ENCODE results near the gene RBM22. TPM values are rescaled to one million over a fixed set of nuclear protein-coding genes. Genes with fewer than 3 reads are reported as not detected.

Gene RBM22
- total and polyA plus RNA-seq, 2 of the 8 experiments (the other 6 are each of a cell fraction or from before 2014, with no cell fraction given), result 20.8 to 33.9 TPM

- no peak for FAIRE-seq
- ChIA-PET POLR2A (ENCODE audit: partially characterized antibody) (interaction anchor here (0.6 to 4.7 kb wide), 18 partner anchors 8 to 223 kb away, joined by 3 to 70 read pairs (median 4); partner anchors contain the start of genes DCTN4, MYOZ3, RBM22 and SMIM3), CTCF (ENCODE audit: partially characterized antibody) (interaction anchor here (0.6 to 3.3 kb wide), 11 partner anchors 10 to 223 kb away, joined by 3 to 18 read pairs (median 4); partner anchors contain the start of genes IRGM, RBM22 and RPS14)
- peak overlapping the region in 3 of 4 experiments; percentile 3 to 87 (median 26); a peak in 2 of 7 replicates for H3K9ac ChIP-seq (replicated peaks in 1 of 4; ENCODE audit: extremely low read depth in 1 of 4, low read depth in 3 of 4, low read length in 3 of 4)
- H3K4ac ChIP-seq (replicated peaks; ENCODE audit: insufficient read length, low read depth, low read length), result peak overlapping the region; percentile 91
- H3K36me3 ChIP-seq (ENCODE audit: control insufficient read depth in 2 of 4, insufficient read depth in 4 of 4, low read length in 3 of 4), result peaks cover 0 to 14% (median 0%) of the 10 kb centered on the region in 4 experiments; a peak in 3 of 8 replicates
- WGBS, 2 experiments (ENCODE audit: extremely low coverage in 1 of 2, insufficient coverage in 1 of 2, insufficient read length in 1 of 2, insufficient replicate concordance in 2 of 2, low coverage in 1 of 2, low lambda C conversion rate in 2 of 2, missing lambda C conversion rate in 1 of 2), result 72% methylated on average over 7 of the region's 7 CpGs; no CpG with 5 or more reads in 1 of the 2 experiments
- no peak overlapping the region for H3K14ac ChIP-seq (ENCODE audit: insufficient read length)
- no peak overlapping the region; the same call in 1 of the 2 replicates for H2BK15ac ChIP-seq (ENCODE audit: low read length)
- no peak overlapping the region for H3K23ac ChIP-seq (ENCODE audit: insufficient read length)
- H3K23me2 ChIP-seq (ENCODE audit: low read depth, low read length), result peaks cover 9% of the 10 kb centered on the region
- H2BK5ac ChIP-seq (ENCODE audit: low read depth, low read length), result peak overlapping the region; percentile 92; the same call in 1 of the 2 replicates
- DNase-seq (ENCODE audit: low read depth in 1 of 2, low spot score in 2 of 2), result no peak
- no peaks in the 10 kb centered on the region for H3K27me3 ChIP-seq (replicated peaks in 1 of 4; ENCODE audit: control insufficient read depth in 3 of 4, extremely low read depth in 1 of 4, insufficient read depth in 3 of 4, low read length in 3 of 4)
- no peaks in the 10 kb centered on the region for H4K20me1 ChIP-seq (replicated peaks in 1 of 2; ENCODE audit: control insufficient read depth in 1 of 2, insufficient read depth in 2 of 2, low read length in 2 of 2)
- TF ChIP-seq SIN3A (conservative IDR thresholded peaks at IDR 0.05 in 1 of 2, IDR thresholded peaks at IDR 0.05 in 1 of 2; ENCODE audit: low read depth in 1 of 2, low read length in 2 of 2), result no peak
- H2BK12ac ChIP-seq (ENCODE audit: low read depth, low read length), result no peak overlapping the region
- H2BK20ac ChIP-seq (ENCODE audit: low read length), result peak overlapping the region; percentile 9; the same call in 1 of the 2 replicates
- no peak overlapping the region; the same call in 1 of the 2 replicates for H3K18ac ChIP-seq (ENCODE audit: extremely low read depth, low read length)
- no peaks in the 10 kb centered on the region for H3K9me3 ChIP-seq (ENCODE audit: insufficient read depth in 2 of 2, low read depth in 1 of 2, low read length in 1 of 2)
- H2AFZ ChIP-seq (ENCODE audit: low read length), result no peak overlapping the region
- peak overlapping the region; percentile 57 for H2BK120ac ChIP-seq (replicated peaks; ENCODE audit: low read depth, low read length)
- no peak overlapping the region for H2AK5ac ChIP-seq (ENCODE audit: low read depth, low read length)
- H3K56ac ChIP-seq (replicated peaks; ENCODE audit: insufficient read length, low read depth, low read length), result peak overlapping the region; percentile 65
- peak overlapping the region; percentile 73 to 94 for H3K4me2 ChIP-seq (ENCODE audit: insufficient read depth in 1 of 2, low read depth in 2 of 2, low read length in 2 of 2)
- no peaks in the 10 kb centered on the region for H3K79me1 ChIP-seq (ENCODE audit: low read depth, low read length)
- no peak overlapping the region; the same call in 1 of the 2 replicates for H4K8ac ChIP-seq (ENCODE audit: extremely low read depth, insufficient read depth, low read length)
- H4K91ac ChIP-seq (replicated peaks; ENCODE audit: insufficient read length, low read length), result peak overlapping the region; percentile 37
- peaks cover 0 to 9% of the 10 kb centered on the region in 2 experiments; a peak in 2 of 4 replicates for H3K79me2 ChIP-seq (ENCODE audit: control insufficient read depth in 1 of 2, insufficient read depth in 2 of 2, low read length in 2 of 2)
- H3K4me1 ChIP-seq (replicated peaks in 1 of 4; ENCODE audit: control insufficient read depth in 3 of 4, insufficient read depth in 4 of 4, low read length in 3 of 4), result peaks cover 5 to 23% (median 14%) of the 10 kb centered on the region in 4 experiments
- 0 out of 2 replicates have a peak overlapping the region, but pooled peaks have one; percentile 90 for H3K27ac ChIP-seq (ENCODE audit: low read depth, low read length)
- H4K5ac ChIP-seq (ENCODE audit: insufficient read length, low read depth, low read length), result peak overlapping the region; percentile 67
- peak overlapping the region; percentile 88 to 96 (median 93) for H3K4me3 ChIP-seq (ENCODE audit: extremely low read depth in 1 of 4, insufficient read depth in 2 of 4, low read depth in 3 of 4, low read length in 4 of 4)
Observed at GRCh38 chr5:150672884-150673275, 28.0 kb downstream of the RBM22 start.

All from H1 (cell line).